HG03457 (cell line): Measurements from ENCODE around the gene SLC25A10.
"Not testable (repeated sequence)": the region's sequence is repeated elsewhere in the genome, so short reads cannot be mapped to it uniquely, and the experiment has no call there.

ENCODE experiments used
- ATAC-seq: cut with Tn5 transposase; IDR thresholded peaks from one replicate; pipeline ENCODE4 v1.9.1; 2021; ENCODE audit warnings: moderate number of reproducible peaks; ENCODE audit not compliant: unreplicated experiment

Gene SLC25A10

GRCh38 chr17:81711814-81712467 lies at the start of gene SLC25A10:
SLC25A10 (plus strand) TSS chr17:81712284; CDS start chr17:81712427, 143 bp downstream.
- ATAC-seq = no peak

- no peak for ATAC-seq
Measured at GRCh38 chr17:81664051-81664470, 48.0 kb upstream of the SLC25A10 start.

- ATAC-seq = no peak
Measured at GRCh38 chr17:81665205-81666091, 46.6 kb upstream of the SLC25A10 start.

- no peak for ATAC-seq
Measured at GRCh38 chr17:81666092-81666341, 46.1 kb upstream of the SLC25A10 start.

GRCh38 chr17:81666342-81667191 lies 45.5 kb upstream of the SLC25A10 start, which contains the start of the genes CCDC137 and OXLD1:
CCDC137 (plus strand) TSS chr17:81666737; CDS start chr17:81666767, 30 bp downstream.
OXLD1 (minus strand) TSS chr17:81666605; CDS start chr17:81666577, 28 bp downstream.
- ATAC-seq = peak; percentile 82

GRCh38 chr17:81667754-81668153 lies 44.3 kb upstream of the SLC25A10 start:
- ATAC-seq = no peak

- ATAC-seq = no peak
Measured at GRCh38 chr17:81672504-81672903, 39.6 kb upstream of the SLC25A10 start.

- no peak for ATAC-seq
Measured at GRCh38 chr17:81672954-81673353, 39.1 kb upstream of the SLC25A10 start.

- ATAC-seq = no peak
Measured at GRCh38 chr17:81673561-81674258, 38.4 kb upstream of the SLC25A10 start.

GRCh38 chr17:81675515-81676221 lies 36.4 kb upstream of the SLC25A10 start:
- ATAC-seq = not testable (repeated sequence)

- ATAC-seq = no peak
Measured at GRCh38 chr17:81676906-81677305, 35.2 kb upstream of the SLC25A10 start.

- ATAC-seq = no peak
Measured at GRCh38 chr17:81680150-81680549, 31.9 kb upstream of the SLC25A10 start.

- no peak for ATAC-seq
Measured at GRCh38 chr17:81681672-81682071, 30.4 kb upstream of the SLC25A10 start.

- ATAC-seq = no peak
Measured at GRCh38 chr17:81682565-81683207, 29.4 kb upstream of the SLC25A10 start.

- ATAC-seq = no peak
Measured at GRCh38 chr17:81683208-81683583, 28.9 kb upstream of the SLC25A10 start.

- ATAC-seq = peak; percentile 85
Measured at GRCh38 chr17:81683584-81684441, 28.3 kb upstream of the SLC25A10 start, which contains the start of the genes ARL16 and HGS. ARL16 (minus strand) TSS chr17:81683797; CDS start chr17:81683753, 44 bp downstream. HGS (plus strand) TSS chr17:81684011; CDS start chr17:81684067, 56 bp downstream.

- no peak for ATAC-seq
Measured at GRCh38 chr17:81684442-81684911, 27.6 kb upstream of the SLC25A10 start.

GRCh38 chr17:81685108-81685507 lies 27.0 kb upstream of the SLC25A10 start:
- ATAC-seq = no peak
